ENCODE measurements around the gene SMAD7.

SMAD7 gene

DNA sequence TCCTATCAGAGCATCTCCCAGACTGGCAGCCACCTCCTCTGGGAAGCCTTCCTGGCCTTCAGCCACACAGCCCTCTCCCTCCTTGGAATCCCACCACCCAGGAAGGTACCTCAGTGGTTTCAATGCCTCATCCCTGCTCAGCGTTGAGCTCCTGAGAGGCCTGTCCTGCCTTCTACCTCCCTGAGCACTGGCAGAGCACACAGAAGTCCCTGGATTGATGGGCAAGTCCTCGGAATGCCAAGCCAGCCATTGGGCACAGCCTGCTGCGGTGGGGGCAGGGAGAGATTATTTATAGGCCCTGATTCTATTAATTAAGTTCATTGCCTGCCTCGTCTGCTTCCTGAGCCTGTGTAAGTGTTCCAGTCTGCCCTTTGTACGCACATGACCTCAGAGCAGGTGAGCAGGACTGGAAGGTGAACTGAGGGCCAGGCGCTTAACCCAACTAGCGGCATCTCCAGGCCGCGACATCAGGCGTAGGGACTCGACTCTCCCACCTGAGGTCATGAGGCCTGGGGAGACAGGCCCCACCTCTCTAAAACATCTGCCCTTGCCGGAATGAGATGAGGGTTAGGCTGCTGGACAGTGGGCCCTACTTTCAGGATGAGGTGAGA, 63.4 kb downstream of the SMAD7 start:
- Histone ChIP-seq H3K9me3 (ENCODE audit: control insufficient read depth in 1 of 2, low read length in 2 of 2) (no peaks in the 10 kb centered on the region), H3K27ac (ENCODE audit: low read depth, low read length) (no peak overlapping the region), H3K4me1 (ENCODE audit: control insufficient read depth in 1 of 2, insufficient read depth in 2 of 2, low read length in 2 of 2) (no peaks in the 10 kb centered on the region), H3K27me3 (ENCODE audit: control insufficient read depth in 1 of 2, insufficient read depth in 2 of 2, low read length in 2 of 2) (no peaks in the 10 kb centered on the region), H3K36me3 (ENCODE audit: control insufficient read depth in 1 of 2, insufficient read depth in 2 of 2, low read length in 2 of 2) (no peaks in the 10 kb centered on the region), H3K4me3 (ENCODE audit: low read depth in 1 of 2, low read length in 2 of 2) (no peak overlapping the region), H3K9ac (ENCODE audit: low read depth in 1 of 2, low read length in 2 of 2) (no peak overlapping the region)

DNA sequence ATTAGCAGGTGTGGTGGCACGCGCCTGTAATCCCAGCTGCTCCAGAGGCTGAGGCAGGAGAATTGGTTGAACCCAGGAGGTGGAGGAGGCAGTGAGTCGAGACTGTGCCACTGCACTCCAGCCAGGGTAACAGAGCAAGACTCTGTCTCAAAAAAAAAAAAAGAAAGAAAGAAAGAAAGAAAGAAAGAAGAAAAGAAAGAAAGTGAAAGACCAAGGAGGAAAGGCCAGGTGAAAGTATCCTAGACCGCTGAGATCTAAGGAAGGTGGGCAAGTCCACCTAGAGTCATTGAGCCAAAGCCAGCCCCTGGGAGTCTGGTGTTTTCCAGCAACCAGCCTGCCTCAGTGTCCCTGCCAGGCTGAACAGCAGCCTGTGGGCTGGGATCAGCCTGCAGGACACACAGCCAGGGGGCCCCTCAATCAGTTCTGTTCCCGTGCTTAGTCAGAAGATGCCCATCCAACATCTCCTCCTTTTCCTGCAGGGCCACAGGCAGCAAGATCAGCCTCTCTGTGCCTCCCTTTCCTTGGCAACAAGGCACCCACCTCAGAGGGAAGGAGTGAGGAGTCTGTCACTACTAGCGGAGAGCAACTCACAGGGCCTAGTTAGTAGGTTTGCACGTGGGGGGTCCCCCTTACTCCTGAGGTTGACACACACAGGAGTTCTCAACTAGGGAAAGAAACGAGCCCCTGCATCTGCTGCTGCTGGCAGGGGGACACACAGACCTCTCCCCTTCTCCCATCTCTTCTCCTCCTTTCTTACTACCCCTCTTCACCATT, 64.1 kb downstream of the SMAD7 start:
- no peak overlapping the region for H3K27ac ChIP-seq (ENCODE audit: low read depth, low read length)
- no peaks in the 10 kb centered on the region for H3K36me3 ChIP-seq (ENCODE audit: control insufficient read depth in 1 of 2, insufficient read depth in 2 of 2, low read length in 2 of 2)
- H3K27me3 ChIP-seq (ENCODE audit: control insufficient read depth in 1 of 2, insufficient read depth in 2 of 2, low read length in 2 of 2) = no peaks in the 10 kb centered on the region
- no peak overlapping the region for H3K4me3 ChIP-seq (ENCODE audit: low read depth in 1 of 2, low read length in 2 of 2)
- no peak overlapping the region for H3K9ac ChIP-seq (ENCODE audit: low read depth in 1 of 2, low read length in 2 of 2)
- H3K4me1 ChIP-seq (ENCODE audit: control insufficient read depth in 1 of 2, insufficient read depth in 2 of 2, low read length in 2 of 2) = no peaks in the 10 kb centered on the region
- no peaks in the 10 kb centered on the region for H3K9me3 ChIP-seq (ENCODE audit: control insufficient read depth in 1 of 2, low read length in 2 of 2)

DNA sequence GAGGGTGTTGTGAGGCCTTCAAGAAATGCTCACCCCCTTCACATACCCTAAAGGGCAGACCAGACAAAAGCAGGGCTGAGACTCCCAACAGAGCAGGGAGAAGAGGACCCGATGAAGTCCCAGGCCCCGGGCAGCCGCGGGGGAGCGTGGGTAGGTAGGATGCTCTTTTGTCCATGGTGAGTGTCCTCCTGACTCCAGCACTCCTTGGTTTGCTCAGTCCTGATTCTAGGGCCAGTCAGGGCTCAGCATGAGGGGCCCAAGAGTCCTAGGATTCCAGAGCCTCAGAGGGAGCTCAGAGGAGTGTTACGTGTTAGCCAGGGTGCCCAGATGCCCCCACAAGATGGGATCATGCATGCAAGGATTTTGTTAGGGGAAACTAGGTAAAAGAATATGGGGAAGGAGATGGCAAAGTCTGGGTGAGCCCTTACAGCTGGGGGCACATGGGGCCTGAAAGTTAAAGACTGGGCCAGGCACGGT, 64.8 kb downstream of the SMAD7 start:
- no peak overlapping the region for H3K27ac ChIP-seq (ENCODE audit: low read depth, low read length)

DNA sequence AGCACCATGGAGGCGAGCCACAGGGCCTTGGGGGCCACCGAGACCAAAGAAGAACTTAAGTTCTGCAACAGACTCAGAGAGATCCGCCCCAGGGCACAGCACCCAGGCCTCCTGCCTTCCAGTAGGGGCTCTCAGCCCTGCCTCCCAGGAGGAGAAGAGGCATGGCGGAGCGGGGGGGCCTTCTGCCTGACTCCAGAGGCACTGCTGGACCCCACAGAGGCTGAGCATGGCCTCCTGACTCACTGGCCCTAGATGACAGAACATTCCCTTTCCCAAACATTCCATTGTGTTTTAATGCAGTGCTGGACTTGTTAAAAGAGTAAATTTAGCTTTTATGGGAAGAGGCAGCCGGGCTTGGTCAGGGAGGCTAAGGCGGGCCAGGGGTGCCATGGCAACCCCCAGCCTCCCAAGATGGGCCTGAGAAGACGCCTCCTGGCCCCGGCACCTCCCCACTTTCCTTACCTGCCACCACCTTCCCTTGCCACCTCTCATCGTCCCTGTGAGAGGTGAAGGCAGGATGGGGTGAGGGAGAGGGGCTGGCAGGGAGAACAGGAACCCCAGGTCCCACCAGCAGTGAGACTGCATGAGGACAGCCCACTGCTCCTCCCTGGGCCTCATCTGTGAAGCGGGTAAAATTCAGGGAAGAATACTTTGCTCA, 65.4 kb downstream of the SMAD7 start:
- H3K27ac ChIP-seq (ENCODE audit: low read depth, low read length) = no peak overlapping the region
- H3K4me1 ChIP-seq (ENCODE audit: control insufficient read depth in 1 of 2, insufficient read depth in 2 of 2, low read length in 2 of 2) = no peaks in the 10 kb centered on the region
- no peaks in the 10 kb centered on the region for H3K27me3 ChIP-seq (ENCODE audit: control insufficient read depth in 1 of 2, insufficient read depth in 2 of 2, low read length in 2 of 2)
- no peak overlapping the region for H3K4me3 ChIP-seq (ENCODE audit: low read depth in 1 of 2, low read length in 2 of 2)
- H3K9me3 ChIP-seq (ENCODE audit: control insufficient read depth in 1 of 2, low read length in 2 of 2) = no peaks in the 10 kb centered on the region
- H3K36me3 ChIP-seq (ENCODE audit: control insufficient read depth in 1 of 2, insufficient read depth in 2 of 2, low read length in 2 of 2) = no peaks in the 10 kb centered on the region
- no peak overlapping the region for H3K9ac ChIP-seq (ENCODE audit: low read depth in 1 of 2, low read length in 2 of 2)

More for the DNA sequence above, 64.8 kb downstream of the SMAD7 start:
- H3K4me1 ChIP-seq (ENCODE audit: control insufficient read depth in 1 of 2, insufficient read depth in 2 of 2, low read length in 2 of 2) = no peaks in the 10 kb centered on the region
- H3K9me3 ChIP-seq (ENCODE audit: control insufficient read depth in 1 of 2, low read length in 2 of 2) = no peaks in the 10 kb centered on the region
- H3K4me3 ChIP-seq (ENCODE audit: low read depth in 1 of 2, low read length in 2 of 2) = no peak overlapping the region
- H3K36me3 ChIP-seq (ENCODE audit: control insufficient read depth in 1 of 2, insufficient read depth in 2 of 2, low read length in 2 of 2) = no peaks in the 10 kb centered on the region
- no peaks in the 10 kb centered on the region for H3K27me3 ChIP-seq (ENCODE audit: control insufficient read depth in 1 of 2, insufficient read depth in 2 of 2, low read length in 2 of 2)
- no peak overlapping the region for H3K9ac ChIP-seq (ENCODE audit: low read depth in 1 of 2, low read length in 2 of 2)

DNA sequence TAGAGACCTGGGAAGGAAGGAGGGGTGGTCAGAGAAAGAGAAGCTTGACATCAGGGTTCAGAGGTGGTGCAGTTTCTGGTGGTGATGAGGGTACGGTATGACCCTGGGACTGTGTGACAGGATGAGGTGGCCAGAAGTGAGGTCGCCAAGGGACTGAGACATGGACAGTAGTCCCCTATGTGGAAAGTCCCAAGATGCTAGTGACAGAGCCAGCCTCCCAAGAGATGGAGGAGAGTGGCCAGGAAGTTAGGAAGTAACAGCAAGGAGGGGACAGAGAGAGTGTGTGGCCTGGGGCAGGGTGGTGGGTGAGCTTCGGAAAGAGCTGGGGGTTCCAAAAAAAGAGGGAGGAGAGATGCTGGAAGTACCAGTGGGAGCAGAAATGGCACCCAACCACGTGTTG, 66.0 kb downstream of the SMAD7 start:
- no peak overlapping the region for H3K4me3 ChIP-seq (ENCODE audit: low read depth in 1 of 2, low read length in 2 of 2)
- no peaks in the 10 kb centered on the region for H3K36me3 ChIP-seq (ENCODE audit: control insufficient read depth in 1 of 2, insufficient read depth in 2 of 2, low read length in 2 of 2)
- no peaks in the 10 kb centered on the region for H3K4me1 ChIP-seq (ENCODE audit: control insufficient read depth in 1 of 2, insufficient read depth in 2 of 2, low read length in 2 of 2)
- H3K27me3 ChIP-seq (ENCODE audit: control insufficient read depth in 1 of 2, insufficient read depth in 2 of 2, low read length in 2 of 2) = no peaks in the 10 kb centered on the region
- H3K9ac ChIP-seq (ENCODE audit: low read depth in 1 of 2, low read length in 2 of 2) = no peak overlapping the region
- H3K9me3 ChIP-seq (ENCODE audit: control insufficient read depth in 1 of 2, low read length in 2 of 2) = no peaks in the 10 kb centered on the region
- no peak overlapping the region for H3K27ac ChIP-seq (ENCODE audit: low read depth, low read length)

DNA sequence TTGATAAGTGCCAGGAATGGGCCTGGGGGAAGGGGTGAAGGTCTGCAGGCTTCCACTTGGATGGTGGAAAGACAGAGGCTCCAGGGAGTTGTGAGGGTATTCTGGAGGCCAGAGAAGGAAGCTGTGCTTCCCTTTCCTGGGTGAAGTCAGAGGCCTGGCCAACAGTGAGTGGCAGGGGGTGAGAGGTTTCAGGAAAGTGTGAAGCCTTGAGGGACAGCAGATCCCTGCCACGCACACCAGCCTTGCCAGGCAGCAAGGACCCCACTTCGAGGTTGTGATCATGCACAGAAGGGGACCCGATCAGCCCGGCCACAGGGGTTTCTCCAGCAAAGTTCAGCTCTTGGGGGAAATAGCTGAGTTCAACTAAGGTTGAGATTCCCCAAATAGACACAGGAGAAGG, 66.5 kb downstream of the SMAD7 start:
- no peaks in the 10 kb centered on the region for H3K9me3 ChIP-seq (ENCODE audit: control insufficient read depth in 1 of 2, low read length in 2 of 2)
- H3K36me3 ChIP-seq (ENCODE audit: control insufficient read depth in 1 of 2, insufficient read depth in 2 of 2, low read length in 2 of 2) = no peaks in the 10 kb centered on the region
- no peak overlapping the region for H3K9ac ChIP-seq (ENCODE audit: low read depth in 1 of 2, low read length in 2 of 2)
- no peaks in the 10 kb centered on the region for H3K4me1 ChIP-seq (ENCODE audit: control insufficient read depth in 1 of 2, insufficient read depth in 2 of 2, low read length in 2 of 2)
- no peak overlapping the region for H3K27ac ChIP-seq (ENCODE audit: low read depth, low read length)
- no peaks in the 10 kb centered on the region for H3K27me3 ChIP-seq (ENCODE audit: control insufficient read depth in 1 of 2, insufficient read depth in 2 of 2, low read length in 2 of 2)
- H3K4me3 ChIP-seq (ENCODE audit: low read depth in 1 of 2, low read length in 2 of 2) = no peak overlapping the region

DNA sequence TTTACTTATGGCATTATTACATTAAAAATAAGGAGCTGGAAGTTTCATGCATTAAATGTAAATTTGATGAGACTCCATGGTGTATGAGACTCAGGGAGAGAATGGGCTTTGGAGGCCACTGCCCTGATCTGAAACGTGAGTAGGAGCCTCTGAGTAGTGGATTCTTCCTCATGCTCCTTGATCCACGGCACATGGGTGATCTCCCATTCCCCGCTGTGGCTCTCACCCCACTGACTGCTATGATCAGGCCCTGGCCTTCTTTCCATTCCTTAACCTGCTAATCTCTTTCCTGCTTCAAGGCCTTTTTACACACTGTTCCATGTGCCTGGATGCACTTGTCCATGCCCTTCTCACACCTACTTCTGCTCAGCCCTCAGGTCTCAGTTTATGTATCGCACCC, 68.4 kb downstream of the SMAD7 start:
- no peak overlapping the region for H3K9ac ChIP-seq (ENCODE audit: low read depth in 1 of 2, low read length in 2 of 2)
- H3K4me1 ChIP-seq (ENCODE audit: control insufficient read depth in 1 of 2, insufficient read depth in 2 of 2, low read length in 2 of 2) = no peaks in the 10 kb centered on the region
- no peak overlapping the region for H3K4me3 ChIP-seq (ENCODE audit: low read depth in 1 of 2, low read length in 2 of 2)

DNA sequence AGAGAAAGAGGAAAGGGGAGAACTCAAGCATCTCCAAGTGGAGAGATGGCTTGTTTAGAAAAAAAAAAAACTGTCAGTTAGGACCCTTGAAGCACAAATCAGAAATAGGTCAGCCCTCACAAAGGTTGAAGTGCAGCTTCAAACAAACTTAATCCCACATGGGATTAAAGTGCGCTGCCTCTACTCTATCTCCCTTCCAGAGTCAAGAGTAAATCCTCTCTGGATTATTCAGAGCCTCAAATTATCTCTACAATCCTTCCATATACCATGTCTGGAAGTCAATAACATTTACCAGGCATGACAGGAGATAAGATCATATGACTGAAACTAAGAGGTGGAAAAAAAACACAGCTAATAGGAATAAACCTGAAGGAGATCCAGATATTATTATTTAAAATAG, 69.8 kb downstream of the SMAD7 start:
- Histone ChIP-seq H3K9me3 (ENCODE audit: control insufficient read depth in 1 of 2, low read length in 2 of 2) (no peaks in the 10 kb centered on the region), H3K4me3 (ENCODE audit: low read depth in 1 of 2, low read length in 2 of 2) (no peak overlapping the region), H3K27ac (ENCODE audit: low read depth, low read length) (no peak overlapping the region), H3K36me3 (ENCODE audit: control insufficient read depth in 1 of 2, insufficient read depth in 2 of 2, low read length in 2 of 2) (no peaks in the 10 kb centered on the region), H3K4me1 (ENCODE audit: control insufficient read depth in 1 of 2, insufficient read depth in 2 of 2, low read length in 2 of 2) (no peaks in the 10 kb centered on the region), H3K27me3 (ENCODE audit: control insufficient read depth in 1 of 2, insufficient read depth in 2 of 2, low read length in 2 of 2) (no peaks in the 10 kb centered on the region), H3K9ac (ENCODE audit: low read depth in 1 of 2, low read length in 2 of 2) (no peak overlapping the region)

More for the DNA sequence above, 68.4 kb downstream of the SMAD7 start:
- Histone ChIP-seq H3K27ac (ENCODE audit: low read depth, low read length) (no peak overlapping the region), H3K27me3 (ENCODE audit: control insufficient read depth in 1 of 2, insufficient read depth in 2 of 2, low read length in 2 of 2) (no peaks in the 10 kb centered on the region), H3K36me3 (ENCODE audit: control insufficient read depth in 1 of 2, insufficient read depth in 2 of 2, low read length in 2 of 2) (no peaks in the 10 kb centered on the region), H3K9me3 (ENCODE audit: control insufficient read depth in 1 of 2, low read length in 2 of 2) (no peaks in the 10 kb centered on the region)

DNA sequence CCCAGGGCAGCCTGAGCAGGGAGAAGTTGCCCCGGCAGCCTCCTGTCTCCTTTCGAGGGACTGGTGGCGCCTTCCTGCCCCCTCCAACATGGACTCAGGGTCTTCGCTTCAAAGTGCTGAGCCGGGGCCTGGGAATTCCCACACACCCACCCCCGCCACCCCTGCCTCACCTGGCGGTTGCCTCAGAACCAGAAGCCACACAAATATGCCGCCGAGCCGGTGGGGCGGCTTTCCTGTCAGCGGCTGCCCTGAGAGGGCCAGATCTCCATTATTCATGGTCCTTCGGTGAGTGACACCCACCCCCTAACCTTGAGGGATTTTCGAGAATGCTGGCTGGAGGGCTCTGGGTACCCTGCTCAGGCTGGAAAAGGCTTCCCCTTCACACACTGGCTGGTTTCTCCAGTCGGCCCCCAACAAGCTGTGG, 71.7 kb downstream of the SMAD7 start:
- Histone ChIP-seq H3K4me3 (ENCODE audit: low read depth in 1 of 2, low read length in 2 of 2) (no peak overlapping the region), H3K36me3 (ENCODE audit: control insufficient read depth in 1 of 2, insufficient read depth in 2 of 2, low read length in 2 of 2) (no peaks in the 10 kb centered on the region), H3K9ac (ENCODE audit: low read depth in 1 of 2, low read length in 2 of 2) (no peak overlapping the region), H3K27ac (ENCODE audit: low read depth, low read length) (no peak overlapping the region), H3K4me1 (ENCODE audit: control insufficient read depth in 1 of 2, insufficient read depth in 2 of 2, low read length in 2 of 2) (no peaks in the 10 kb centered on the region), H3K9me3 (ENCODE audit: control insufficient read depth in 1 of 2, low read length in 2 of 2) (no peaks in the 10 kb centered on the region), H3K27me3 (ENCODE audit: control insufficient read depth in 1 of 2, insufficient read depth in 2 of 2, low read length in 2 of 2) (no peaks in the 10 kb centered on the region)

DNA sequence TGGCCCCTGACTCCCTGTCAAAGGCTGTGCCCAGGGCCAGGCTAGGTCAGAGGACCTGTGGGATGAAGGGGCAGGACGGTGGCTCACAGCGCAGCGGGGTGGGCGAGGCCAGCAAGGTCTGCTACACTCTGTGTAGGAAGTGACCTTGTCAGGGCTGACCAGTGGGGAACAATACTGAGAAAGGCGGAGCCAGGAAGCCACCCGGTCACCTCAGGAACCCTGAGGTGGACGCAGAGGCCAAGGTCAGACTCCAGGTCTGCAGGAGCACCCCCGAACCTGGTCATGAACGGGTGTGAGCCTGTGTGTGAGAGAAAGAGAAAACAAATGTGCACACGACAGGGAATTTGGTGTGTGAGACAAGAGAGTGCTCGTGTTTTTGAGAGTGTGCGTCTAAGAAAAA, 72.3 kb downstream of the SMAD7 start:
- no peaks in the 10 kb centered on the region for H3K9me3 ChIP-seq (ENCODE audit: control insufficient read depth in 1 of 2, low read length in 2 of 2)
- H3K9ac ChIP-seq (ENCODE audit: low read depth in 1 of 2, low read length in 2 of 2) = no peak overlapping the region
- H3K4me3 ChIP-seq (ENCODE audit: low read depth in 1 of 2, low read length in 2 of 2) = no peak overlapping the region
- no peaks in the 10 kb centered on the region for H3K4me1 ChIP-seq (ENCODE audit: control insufficient read depth in 1 of 2, insufficient read depth in 2 of 2, low read length in 2 of 2)
- no peaks in the 10 kb centered on the region for H3K36me3 ChIP-seq (ENCODE audit: control insufficient read depth in 1 of 2, insufficient read depth in 2 of 2, low read length in 2 of 2)
- H3K27me3 ChIP-seq (ENCODE audit: control insufficient read depth in 1 of 2, insufficient read depth in 2 of 2, low read length in 2 of 2) = no peaks in the 10 kb centered on the region
- H3K27ac ChIP-seq (ENCODE audit: low read depth, low read length) = no peak overlapping the region
